GM12878 (cell line): ENCODE measurements around the gene INSIG2. TPM values are rescaled to one million over a fixed set of nuclear protein-coding genes. Genes with fewer than 3 reads are reported as not detected.
A peak's percentile ranks its signal among the peaks of the same experiment; 100 is the strongest.

Experiments
- CEBPB ChIP-seq, 2 experiments: fragments of 150-350 bp in 1 of 2; IDR thresholded peaks; 2 replicates each; pipeline ENCODE4 v1.6.1; 2012 to 2014; ENCODE audit warnings: low read depth in 2 of 2, low read length in 2 of 2, borderline replicate concordance in 1 of 2, inconsistent platforms in 1 of 2
- CREB1 ChIP-seq: IDR thresholded peaks from 2 replicates; pipeline ENCODE4 v1.6.1; 2012; ENCODE audit warnings: low read depth, mild to moderate bottlenecking, inconsistent platforms
- CREM ChIP-seq: IDR thresholded peaks from 2 replicates; pipeline ENCODE4 v1.6.1; 2014; ENCODE audit warnings: antibody characterized with exemption, low read depth
- IRF4 ChIP-seq: IDR thresholded peaks from 2 replicates; pipeline ENCODE4 v1.6.1; 2011; ENCODE audit warnings: low read depth, low read length
- KDM1A ChIP-seq: fragments of 200-600 bp; sonication (generic); IDR thresholded peaks from 2 replicates; pipeline ENCODE4 v1.6.1; 2016; ENCODE audit warnings: borderline replicate concordance
- MXI1 ChIP-seq: fragments of 150-350 bp; IDR thresholded peaks from 2 replicates; pipeline ENCODE4 v1.6.1; 2011; ENCODE audit warnings: low read depth, mild to moderate bottlenecking, inconsistent platforms, low read length, improper control_type of control experiment
- NRF1 ChIP-seq: conservative IDR thresholded peaks from 2 replicates; pipeline ENCODE4 v1.6.1; 2011; ENCODE audit warnings: mild to moderate bottlenecking, low read depth, low read length, improper control_type of control experiment
- POLR2AphosphoS2 ChIP-seq: IDR thresholded peaks from 2 replicates; pipeline ENCODE4 v1.6.1; 2011; ENCODE audit warnings: low read depth, mild to moderate bottlenecking, low read length, improper control_type of control experiment, moderate library complexity
- SMARCA5 ChIP-seq: fragments of 450-650 bp; IDR thresholded peaks from 2 replicates; pipeline ENCODE4 v1.6.1; 2017; ENCODE audit warnings: mild to moderate bottlenecking
- SUZ12 ChIP-seq: fragments of 200-600 bp; sonication (generic); IDR thresholded peaks from one replicate; pipeline ENCODE4 v1.6.1; 2018; ENCODE audit warnings: antibody characterized with exemption, mild to moderate bottlenecking; ENCODE audit not compliant: unreplicated experiment
- WRNIP1 ChIP-seq: IDR thresholded peaks from 2 replicates; pipeline ENCODE4 v1.6.1; 2011; ENCODE audit warnings: low read depth, low read length, improper control_type of control experiment, borderline replicate concordance
- ZBED1 ChIP-seq: IDR thresholded peaks from 2 replicates; pipeline ENCODE4 v1.6.1; 2016; ENCODE audit warnings: borderline replicate concordance
- ZBTB11 ChIP-seq: fragments of 450-650 bp; formaldehyde crosslinking; IDR thresholded peaks from 2 replicates; pipeline ENCODE4 v1.5.0; 2022; ENCODE audit warnings: mild to moderate bottlenecking, missing genetic modification characterization
- ZNF207 ChIP-seq: fragments of 450-650 bp; IDR thresholded peaks from 2 replicates; pipeline ENCODE4 v1.6.1; 2014; ENCODE audit warnings: antibody characterized with exemption, mild to moderate bottlenecking, borderline replicate concordance
- ZNF384 ChIP-seq: IDR thresholded peaks from 2 replicates; pipeline ENCODE4 v1.6.1; 2012; ENCODE audit warnings: low read depth, mild to moderate bottlenecking, low read length, improper control_type of control experiment, borderline replicate concordance
- polyA plus RNA-seq, 11 experiments: library from polyadenylated mRNA; depleted of rRNA in 4 of 11; unstranded in 6 of 11; stranded (reverse) in 5 of 11; fragments of >200 nt; fragmentation: Nextera tagmentation in 4 of 11; fragmentation: Illumina TruSeq in 1 of 11; extraction: Ambion mirVana in 4 of 11; extraction: Trizol in 1 of 11; gene quantifications; 1 replicate in 1 of 11; 2 replicates in 10 of 11; pipeline versions ENCODE4 v1.2.1 to v1.2.3, GENCODE V29; 2011 to 2016; ENCODE audit warnings: inconsistent platforms in 2 of 11, missing spikeins in 2 of 11, low read depth in 1 of 11
- total RNA-seq, 4 experiments: library from RNA; depleted of rRNA in 3 of 4; stranded (reverse); fragments of >200 nt in 3 of 4; fragmentation: Illumina TruSeq in 1 of 4; extraction: Trizol in 1 of 4; gene quantifications; 2 replicates each; pipeline versions ENCODE4 v1.2.1 to v1.2.3, GENCODE V29; 2013 to 2021
- TF ChIP-seq, protein P1 (sequence below): fragments of 450-650 bp; IDR thresholded peaks from 2 replicates; pipeline ENCODE4 v1.6.1; 2017; ENCODE audit warnings: antibody characterized with exemption, mild to moderate bottlenecking, moderate library complexity
- TF ChIP-seq, protein P2 (sequence below): fragments of 450-650 bp; IDR thresholded peaks from 2 replicates; pipeline ENCODE4 v1.6.1; 2017; ENCODE audit warnings: mild to moderate bottlenecking
- TF ChIP-seq, protein P3 (sequence below): fragments of 450-650 bp; IDR thresholded peaks from 2 replicates; pipeline ENCODE4 v1.6.1; 2017; ENCODE audit warnings: mild to moderate bottlenecking, moderate library complexity

INSIG2 gene
- total and polyA plus RNA-seq, 10 of the 15 experiments (the other 5 are each of a cell fraction or from before 2014, with no cell fraction given) = 4.9 to 92.7 (median 12.0) TPM

DNA sequence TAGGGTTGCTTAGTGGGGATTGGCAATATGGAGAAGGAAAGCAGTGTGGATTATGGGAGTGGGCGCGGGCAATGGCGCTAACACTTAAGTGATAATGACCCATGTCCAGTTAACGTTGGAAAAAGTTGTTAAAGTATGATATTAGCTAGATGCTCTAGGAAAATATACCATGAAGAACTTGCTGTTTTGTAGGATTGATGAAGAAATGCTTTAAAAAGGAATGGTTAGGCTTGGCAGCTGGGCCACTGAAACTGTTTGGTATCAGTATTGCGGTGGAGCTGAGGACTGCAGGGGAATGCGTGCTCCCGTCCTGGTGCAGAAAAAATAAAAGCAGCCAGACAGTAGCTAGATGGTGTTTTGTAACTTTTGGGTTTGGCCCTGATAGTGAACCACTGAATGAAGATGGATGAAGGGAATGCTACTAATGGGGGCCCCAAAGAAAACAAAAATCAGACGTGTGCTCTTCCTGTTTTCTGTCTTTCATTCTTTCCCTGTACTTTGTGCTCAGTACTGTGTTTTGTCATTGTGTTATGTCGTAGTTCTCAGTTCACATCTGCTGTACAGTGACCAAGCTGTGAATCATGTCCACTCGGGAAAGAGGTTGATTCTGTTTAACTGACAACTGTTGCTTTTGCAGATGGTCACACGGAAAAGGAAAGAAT, 999 bp downstream of the INSIG2 start (continued):
- TF ChIP-seq, protein P1, sequence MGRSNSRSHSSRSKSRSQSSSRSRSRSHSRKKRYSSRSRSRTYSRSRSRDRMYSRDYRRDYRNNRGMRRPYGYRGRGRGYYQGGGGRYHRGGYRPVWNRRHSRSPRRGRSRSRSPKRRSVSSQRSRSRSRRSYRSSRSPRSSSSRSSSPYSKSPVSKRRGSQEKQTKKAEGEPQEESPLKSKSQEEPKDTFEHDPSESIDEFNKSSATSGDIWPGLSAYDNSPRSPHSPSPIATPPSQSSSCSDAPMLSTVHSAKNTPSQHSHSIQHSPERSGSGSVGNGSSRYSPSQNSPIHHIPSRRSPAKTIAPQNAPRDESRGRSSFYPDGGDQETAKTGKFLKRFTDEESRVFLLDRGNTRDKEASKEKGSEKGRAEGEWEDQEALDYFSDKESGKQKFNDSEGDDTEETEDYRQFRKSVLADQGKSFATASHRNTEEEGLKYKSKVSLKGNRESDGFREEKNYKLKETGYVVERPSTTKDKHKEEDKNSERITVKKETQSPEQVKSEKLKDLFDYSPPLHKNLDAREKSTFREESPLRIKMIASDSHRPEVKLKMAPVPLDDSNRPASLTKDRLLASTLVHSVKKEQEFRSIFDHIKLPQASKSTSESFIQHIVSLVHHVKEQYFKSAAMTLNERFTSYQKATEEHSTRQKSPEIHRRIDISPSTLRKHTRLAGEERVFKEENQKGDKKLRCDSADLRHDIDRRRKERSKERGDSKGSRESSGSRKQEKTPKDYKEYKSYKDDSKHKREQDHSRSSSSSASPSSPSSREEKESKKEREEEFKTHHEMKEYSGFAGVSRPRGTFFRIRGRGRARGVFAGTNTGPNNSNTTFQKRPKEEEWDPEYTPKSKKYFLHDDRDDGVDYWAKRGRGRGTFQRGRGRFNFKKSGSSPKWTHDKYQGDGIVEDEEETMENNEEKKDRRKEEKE = no peak
- TF ChIP-seq ZBTB11 (CRISPR knock-in tag) (no peak), WRNIP1 (no peak), SUZ12 (no peak), ZNF207 (no peak), POLR2AphosphoS2 (no peak), CEBPB (IDR thresholded peaks at IDR 0.05; ENCODE audit: borderline replicate concordance in 1 of 2, low read depth in 2 of 2, low read length in 2 of 2) (no peak), CREM (peak; percentile 39; the same call in 1 of the 2 replicates), KDM1A (no peak), IRF4 (0 out of 2 replicates have a peak, but pooled peaks have one; percentile 6), MXI1 (no peak), ZNF384 (peak; percentile 25; the same call in 1 of the 2 replicates), CREB1 (no peak), NRF1 (no peak), SMARCA5 (no peak), ZBED1 (no peak)
- TF ChIP-seq, protein P2, sequence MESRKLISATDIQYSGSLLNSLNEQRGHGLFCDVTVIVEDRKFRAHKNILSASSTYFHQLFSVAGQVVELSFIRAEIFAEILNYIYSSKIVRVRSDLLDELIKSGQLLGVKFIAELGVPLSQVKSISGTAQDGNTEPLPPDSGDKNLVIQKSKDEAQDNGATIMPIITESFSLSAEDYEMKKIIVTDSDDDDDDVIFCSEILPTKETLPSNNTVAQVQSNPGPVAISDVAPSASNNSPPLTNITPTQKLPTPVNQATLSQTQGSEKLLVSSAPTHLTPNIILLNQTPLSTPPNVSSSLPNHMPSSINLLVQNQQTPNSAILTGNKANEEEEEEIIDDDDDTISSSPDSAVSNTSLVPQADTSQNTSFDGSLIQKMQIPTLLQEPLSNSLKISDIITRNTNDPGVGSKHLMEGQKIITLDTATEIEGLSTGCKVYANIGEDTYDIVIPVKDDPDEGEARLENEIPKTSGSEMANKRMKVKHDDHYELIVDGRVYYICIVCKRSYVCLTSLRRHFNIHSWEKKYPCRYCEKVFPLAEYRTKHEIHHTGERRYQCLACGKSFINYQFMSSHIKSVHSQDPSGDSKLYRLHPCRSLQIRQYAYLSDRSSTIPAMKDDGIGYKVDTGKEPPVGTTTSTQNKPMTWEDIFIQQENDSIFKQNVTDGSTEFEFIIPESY = no peak
- TF ChIP-seq, protein P3, sequence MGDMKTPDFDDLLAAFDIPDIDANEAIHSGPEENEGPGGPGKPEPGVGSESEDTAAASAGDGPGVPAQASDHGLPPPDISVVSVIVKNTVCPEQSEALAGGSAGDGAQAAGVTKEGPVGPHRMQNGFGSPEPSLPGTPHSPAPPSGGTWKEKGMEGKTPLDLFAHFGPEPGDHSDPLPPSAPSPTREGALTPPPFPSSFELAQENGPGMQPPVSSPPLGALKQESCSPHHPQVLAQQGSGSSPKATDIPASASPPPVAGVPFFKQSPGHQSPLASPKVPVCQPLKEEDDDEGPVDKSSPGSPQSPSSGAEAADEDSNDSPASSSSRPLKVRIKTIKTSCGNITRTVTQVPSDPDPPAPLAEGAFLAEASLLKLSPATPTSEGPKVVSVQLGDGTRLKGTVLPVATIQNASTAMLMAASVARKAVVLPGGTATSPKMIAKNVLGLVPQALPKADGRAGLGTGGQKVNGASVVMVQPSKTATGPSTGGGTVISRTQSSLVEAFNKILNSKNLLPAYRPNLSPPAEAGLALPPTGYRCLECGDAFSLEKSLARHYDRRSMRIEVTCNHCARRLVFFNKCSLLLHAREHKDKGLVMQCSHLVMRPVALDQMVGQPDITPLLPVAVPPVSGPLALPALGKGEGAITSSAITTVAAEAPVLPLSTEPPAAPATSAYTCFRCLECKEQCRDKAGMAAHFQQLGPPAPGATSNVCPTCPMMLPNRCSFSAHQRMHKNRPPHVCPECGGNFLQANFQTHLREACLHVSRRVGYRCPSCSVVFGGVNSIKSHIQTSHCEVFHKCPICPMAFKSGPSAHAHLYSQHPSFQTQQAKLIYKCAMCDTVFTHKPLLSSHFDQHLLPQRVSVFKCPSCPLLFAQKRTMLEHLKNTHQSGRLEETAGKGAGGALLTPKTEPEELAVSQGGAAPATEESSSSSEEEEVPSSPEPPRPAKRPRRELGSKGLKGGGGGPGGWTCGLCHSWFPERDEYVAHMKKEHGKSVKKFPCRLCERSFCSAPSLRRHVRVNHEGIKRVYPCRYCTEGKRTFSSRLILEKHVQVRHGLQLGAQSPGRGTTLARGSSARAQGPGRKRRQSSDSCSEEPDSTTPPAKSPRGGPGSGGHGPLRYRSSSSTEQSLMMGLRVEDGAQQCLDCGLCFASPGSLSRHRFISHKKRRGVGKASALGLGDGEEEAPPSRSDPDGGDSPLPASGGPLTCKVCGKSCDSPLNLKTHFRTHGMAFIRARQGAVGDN = no peak
